ENCODE measurements around the gene ANKRD28.

- TF ChIP-seq CTCF (IDR thresholded peaks at IDR 0.05) (no peak), POLR2A (IDR thresholded peaks at IDR 0.05) (no peak)
These were observed 42.6 kb downstream of the ANKRD28 start for GRCh38 chr3:15755181-15755580.

All from uterus (tissue), 2 donors.